SK-N-SH (cell line): ENCODE data around the gene ADIRF. TPM values are rescaled to one million over a fixed set of nuclear protein-coding genes. Genes with fewer than 3 reads are reported as not detected.

Source experiments
- CTCF ChIA-PET: fragments of 300-600, 350-600 bp; formaldehyde crosslinking; extraction: SDS; loops from one replicate; lab custom pipeline; 2021; lab: Yijun Ruan, JAX
- POLR2A ChIA-PET: fragments of 350-600 bp; sonication (Branson Sonifier 250); formaldehyde crosslinking; extraction: SDS; loops from one replicate; lab custom pipeline; 2020; ENCODE audit warnings: antibody characterized with exemption, inconsistent platforms; lab: Yijun Ruan, JAX
- DNase-seq: peaks from one replicate; pipeline ENCODE4 v3.0.0; 2012
- H2AFZ ChIP-seq: fragments of 200-600 bp; sonication (generic); 2 replicates; pipeline ENCODE4 v1.8.1; 2016; ENCODE audit warnings: antibody characterized with exemption, mild to moderate bottlenecking, low read depth
- H3F3A ChIP-seq: fragments of 200-600 bp; sonication (generic); replicated peaks from 2 replicates; pipeline ENCODE3; 2016; ENCODE audit warnings: antibody characterized with exemption, mild to moderate bottlenecking; ENCODE audit not compliant: insufficient read depth
- H3K27ac ChIP-seq, 2 experiments: fragments of 200-500 bp in 1 of 2; fragments of 200-600 bp in 1 of 2; sonication (Bioruptor generic) in 1 of 2; sonication (generic), shearing (Covaris generic) in 1 of 2; 2 replicates each; pipeline versions ENCODE4 v1.5.1 to v1.6.1; 2014 to 2016; ENCODE audit warnings: low read depth in 2 of 2, inconsistent platforms in 1 of 2, low read length in 1 of 2, mild to moderate bottlenecking in 1 of 2, mixed read lengths in 1 of 2
- H3K27me3 ChIP-seq: fragments of 200-600 bp; sonication (generic), shearing (Covaris generic); 2 replicates; pipeline ENCODE4 v1.6.1; 2016; ENCODE audit warnings: mixed run types; ENCODE audit not compliant: insufficient read depth
- H3K36me3 ChIP-seq, 2 experiments: fragments of 200-500 bp in 1 of 2; fragments of 200-600 bp in 1 of 2; sonication (Bioruptor generic) in 1 of 2; sonication (generic) in 1 of 2; replicated peaks in 1 of 2; 2 replicates each; pipeline versions ENCODE3 to v1.5.1; 2014 to 2016; ENCODE audit warnings: low read length in 1 of 2, mild to moderate bottlenecking in 1 of 2; ENCODE audit not compliant: insufficient read depth in 2 of 2, control insufficient read depth in 1 of 2
- H3K4me1 ChIP-seq, 2 experiments: fragments of 200-500 bp in 1 of 2; fragments of 200-600 bp in 1 of 2; sonication (Bioruptor generic) in 1 of 2; sonication (generic), shearing (Covaris generic) in 1 of 2; 2 replicates each; pipeline versions ENCODE4 v1.5.1 to v1.6.1; 2014 to 2016; ENCODE audit warnings: low read depth in 1 of 2, low read length in 1 of 2, mixed run types in 1 of 2; ENCODE audit not compliant: insufficient read depth in 2 of 2, control insufficient read depth in 1 of 2
- H3K4me2 ChIP-seq: fragments of 200-600 bp; sonication (generic), shearing (Covaris generic); 2 replicates; pipeline ENCODE4 v1.6.1; 2017; ENCODE audit warnings: mixed run types
- H3K4me3 ChIP-seq, 2 experiments: fragments of 200-500 bp in 1 of 2; fragments of 200-600 bp in 1 of 2; sonication (Bioruptor generic) in 1 of 2; sonication (generic), shearing (Covaris generic) in 1 of 2; 2 replicates each; pipeline versions ENCODE4 v1.5.1 to v1.8.1; 2014 to 2016; ENCODE audit warnings: low read depth in 2 of 2, inconsistent platforms in 1 of 2, low read length in 1 of 2, mild to moderate bottlenecking in 1 of 2, mixed read lengths in 1 of 2, moderate library complexity in 1 of 2
- H3K79me2 ChIP-seq: fragments of 200-600 bp; sonication (generic); 2 replicates; pipeline ENCODE4 v1.8.1; 2017; ENCODE audit warnings: mild to moderate bottlenecking; ENCODE audit not compliant: insufficient read depth
- H3K9ac ChIP-seq: fragments of 200-600 bp; sonication (generic); 2 replicates; pipeline ENCODE4 v1.6.1; 2017; ENCODE audit warnings: mixed run types
- H3K9me2 ChIP-seq: fragments of 200-600 bp; sonication (generic); 2 replicates; pipeline ENCODE4 v1.6.1; 2017; ENCODE audit warnings: mixed run types
- H3K9me3 ChIP-seq: fragments of 200-600 bp; sonication (generic); 2 replicates; pipeline ENCODE4 v1.6.1; 2017; ENCODE audit warnings: mixed run types, mild to moderate bottlenecking, moderate library complexity
- H4K20me1 ChIP-seq: fragments of 200-600 bp; sonication (generic); 2 replicates; pipeline ENCODE4 v1.6.1; 2017; ENCODE audit warnings: mild to moderate bottlenecking, mixed run types; ENCODE audit not compliant: insufficient read depth
- CHD2 ChIP-seq: fragments of 150-350 bp; IDR thresholded peaks from 2 replicates; pipeline ENCODE4 v1.6.1; 2018; ENCODE audit warnings: low read length; ENCODE audit not compliant: partially characterized antibody
- CTCF ChIP-seq: fragments of 200-600 bp; sonication (generic); IDR thresholded peaks from 2 replicates; pipeline ENCODE4 v1.6.1; 2017; ENCODE audit warnings: antibody characterized with exemption, mild to moderate bottlenecking, moderate library complexity
- ELF1 ChIP-seq: IDR thresholded peaks from 2 replicates; pipeline ENCODE4 v1.4.0; 2012
- EP300 ChIP-seq, 2 experiments: IDR thresholded peaks; 2 replicates each; pipeline versions ENCODE4 v1.4.0 to v1.6.1; 2012; ENCODE audit warnings: borderline replicate concordance in 1 of 2, low read depth in 1 of 2, low read length in 1 of 2
- EZH2phosphoT487 ChIP-seq: fragments of 200-600 bp; sonication (generic); IDR thresholded peaks from 2 replicates; pipeline ENCODE4 v1.6.1; 2017; ENCODE audit warnings: low read depth, mixed run types, mild to moderate bottlenecking, antibody characterized with exemption, moderate library complexity, borderline replicate concordance
- FOXJ3 ChIP-seq: sonication (generic); formaldehyde crosslinking; IDR thresholded peaks from 2 replicates; pipeline ENCODE4 v1.5.1; 2020; ENCODE audit warnings: mild to moderate bottlenecking, missing genetic modification reagents
- FOXM1 ChIP-seq: IDR thresholded peaks from 2 replicates; pipeline ENCODE4 v1.4.0; 2012; ENCODE audit warnings: low read depth, mild to moderate bottlenecking
- GABPA ChIP-seq: IDR thresholded peaks from 2 replicates; pipeline ENCODE4 v1.4.0; 2012; ENCODE audit warnings: low read depth, mild to moderate bottlenecking
- MAX ChIP-seq: IDR thresholded peaks from 2 replicates; pipeline ENCODE4 v1.4.0; 2012; ENCODE audit warnings: low read depth
- NFIC ChIP-seq: IDR thresholded peaks from 2 replicates; pipeline ENCODE4 v1.4.0; 2012; ENCODE audit warnings: borderline replicate concordance
- NRF1 ChIP-seq: IDR thresholded peaks from 2 replicates; pipeline ENCODE4 v1.6.1; 2012; ENCODE audit warnings: low read depth, mild to moderate bottlenecking, low read length
- POLR2AphosphoS5 ChIP-seq: IDR thresholded peaks from 2 replicates; pipeline ENCODE4 v1.6.1; 2012; ENCODE audit warnings: low read depth, low read length
- RAD21 ChIP-seq: IDR thresholded peaks from 2 replicates; pipeline ENCODE4 v1.6.1; 2012; ENCODE audit warnings: mild to moderate bottlenecking, low read length
- RXRA ChIP-seq: IDR thresholded peaks from 2 replicates; pipeline ENCODE4 v1.4.0; 2012; ENCODE audit warnings: low read depth, mild to moderate bottlenecking, borderline replicate concordance
- SIN3A ChIP-seq: IDR thresholded peaks from 2 replicates; pipeline ENCODE4 v1.6.1; 2012; ENCODE audit warnings: low read depth, mild to moderate bottlenecking, low read length, moderate library complexity, borderline replicate concordance
- SMC3 ChIP-seq: IDR thresholded peaks from 2 replicates; pipeline ENCODE4 v1.6.1; 2012; ENCODE audit warnings: low read depth, low read length, improper control_type of control experiment
- TAF1 ChIP-seq: IDR thresholded peaks from 2 replicates; pipeline ENCODE4 v1.6.1; 2012; ENCODE audit warnings: low read depth, mild to moderate bottlenecking, low read length, moderate library complexity, borderline replicate concordance
- TCF12 ChIP-seq: IDR thresholded peaks from 2 replicates; pipeline ENCODE4 v1.4.0; 2012
- TEAD4 ChIP-seq: IDR thresholded peaks from 2 replicates; pipeline ENCODE4 v1.4.0; 2012; ENCODE audit warnings: mild to moderate bottlenecking, borderline replicate concordance; ENCODE audit not compliant: insufficient read depth
- USF2 ChIP-seq: fragments of 150-350 bp; IDR thresholded peaks from 2 replicates; pipeline ENCODE4 v1.6.1; 2017; ENCODE audit warnings: antibody characterized with exemption, low read length, low read depth, borderline replicate concordance
- ZBTB33 ChIP-seq: IDR thresholded peaks from 2 replicates; pipeline ENCODE4 v1.4.0; 2012; ENCODE audit warnings: low read depth, borderline replicate concordance
- WGBS: methylation state at CpG from one replicate; pipeline ENCODE4 v1.1.6; 2017; ENCODE audit warnings: low lambda C conversion rate; 5-methylcytosine and 5-hydroxymethylcytosine counted together
- polyA plus RNA-seq, 3 experiments: library from polyadenylated mRNA; depleted of rRNA; stranded (reverse); fragments of >200 nt; gene quantifications; 2 replicates each; pipeline ENCODE4 v1.2.3, GENCODE V29; 2012

The ADIRF gene
- polyA plus RNA-seq, 1 of the 3 experiments (the other 2 are of a cell fraction): not detected

GRCh38 chr10:86940677-86941076, 27.6 kb upstream of the ADIRF start:
- no peaks in the 10 kb centered on the region for H3K36me3 ChIP-seq
- H3K4me3 ChIP-seq: no peak overlapping the region
- peaks cover 0 to 8% of the 10 kb centered on the region in 2 experiments; a peak in 1 of 4 replicates for H3K4me1 ChIP-seq
- no peaks in the 10 kb centered on the region for H3K79me2 ChIP-seq
- H3K4me2 ChIP-seq: no peak overlapping the region
- CTCF ChIA-PET: interaction anchor here (1.0 to 4.5 kb wide), 2 partner anchors 26 to 252 kb away, joined by 3 to 23 read pairs; no protein-coding TSS in a partner anchor
- H3K9me3 ChIP-seq: no peaks in the 10 kb centered on the region
- 100% methylated on average over 1 of the region's 6 CpGs for WGBS
- H2AFZ ChIP-seq: no peak overlapping the region
- H3K27ac ChIP-seq: no peak overlapping the region
- no peak for DNase-seq
- no peak overlapping the region for H3K9ac ChIP-seq
- no peak for TF ChIP-seq USF2
- TF ChIP-seq NFIC: no peak
- TF ChIP-seq MAX: no peak
- no peak for TF ChIP-seq CTCF
- TF ChIP-seq TEAD4: no peak
- TF ChIP-seq FOXJ3 (CRISPR knock-in tag): no peak
- no peak for TF ChIP-seq SMC3
- TF ChIP-seq EZH2phosphoT487: no peak
- no peak for TF ChIP-seq RAD21
- TF ChIP-seq SIN3A: no peak
- no peak for TF ChIP-seq TCF12
- TF ChIP-seq, all 33 proteins: peak for 0
- Histone ChIP-seq H3F3A (peaks cover 11% of the 10 kb centered on the region), H3K9me2 (no peaks in the 10 kb centered on the region), H3K27me3 (no peaks in the 10 kb centered on the region), H4K20me1 (no peaks in the 10 kb centered on the region)
- POLR2A ChIA-PET: no interaction called here

- DNase-seq: no peak
- Histone ChIP-seq H4K20me1 (no peaks in the 10 kb centered on the region), H3K79me2 (no peaks in the 10 kb centered on the region), H3K9ac (no peak overlapping the region), H3K4me3 (no peak overlapping the region), H3K4me1 (peaks cover 0 to 15% of the 10 kb centered on the region in 2 experiments; a peak in 1 of 4 replicates), H3K4me2 (no peak overlapping the region), H3K9me3 (no peaks in the 10 kb centered on the region), H3F3A (peaks cover 11% of the 10 kb centered on the region), H3K9me2 (no peaks in the 10 kb centered on the region), H2AFZ (no peak overlapping the region), H3K27ac (no peak overlapping the region), H3K36me3 (no peaks in the 10 kb centered on the region), H3K27me3 (no peaks in the 10 kb centered on the region)
- POLR2A ChIA-PET: no interaction called here
- CTCF ChIA-PET: interaction anchor here (0.5 kb wide), 1 partner anchor 155 kb away, joined by 3 read pairs; no protein-coding TSS in a partner anchor
- WGBS: 80% methylated on average over 2 of the region's 2 CpGs
- TF ChIP-seq CHD2 (no peak), GABPA (no peak), POLR2AphosphoS5 (no peak), ELF1 (no peak), SIN3A (no peak), FOXM1 (no peak), TCF12 (no peak), EP300 (IDR thresholded peaks at IDR 0.05; ENCODE audit: borderline replicate concordance in 1 of 2, low read depth in 1 of 2, low read length in 1 of 2) (no peak), SMC3 (no peak), ZBTB33 (no peak), TAF1 (no peak), NRF1 (no peak), RXRA (no peak), USF2 (no peak)
These were observed 26.9 kb upstream of the ADIRF start for GRCh38 chr10:86941426-86941825.
